NCI-H345 treated with DMSO at 0.1 percent for 48 hours (cell line): ENCODE measurements around the gene ARHGEF4.

ENCODE experiments used
- DNase-seq: peaks from one replicate; lab custom pipeline; 2025; ENCODE audit not compliant: unreplicated experiment; lab: John Stamatoyannopoulos, UW

Gene ARHGEF4

GRCh38 chr2:130834931-130835765 lies 1.6 kb upstream of the ARHGEF4 start:
- no peak for DNase-seq

GRCh38 chr2:130835766-130836015 lies 1.0 kb upstream of the ARHGEF4 start:
- no peak for DNase-seq

GRCh38 chr2:130837175-130837810 lies 579 bp downstream of the ARHGEF4 start:
- DNase-seq = no peak

DNA sequence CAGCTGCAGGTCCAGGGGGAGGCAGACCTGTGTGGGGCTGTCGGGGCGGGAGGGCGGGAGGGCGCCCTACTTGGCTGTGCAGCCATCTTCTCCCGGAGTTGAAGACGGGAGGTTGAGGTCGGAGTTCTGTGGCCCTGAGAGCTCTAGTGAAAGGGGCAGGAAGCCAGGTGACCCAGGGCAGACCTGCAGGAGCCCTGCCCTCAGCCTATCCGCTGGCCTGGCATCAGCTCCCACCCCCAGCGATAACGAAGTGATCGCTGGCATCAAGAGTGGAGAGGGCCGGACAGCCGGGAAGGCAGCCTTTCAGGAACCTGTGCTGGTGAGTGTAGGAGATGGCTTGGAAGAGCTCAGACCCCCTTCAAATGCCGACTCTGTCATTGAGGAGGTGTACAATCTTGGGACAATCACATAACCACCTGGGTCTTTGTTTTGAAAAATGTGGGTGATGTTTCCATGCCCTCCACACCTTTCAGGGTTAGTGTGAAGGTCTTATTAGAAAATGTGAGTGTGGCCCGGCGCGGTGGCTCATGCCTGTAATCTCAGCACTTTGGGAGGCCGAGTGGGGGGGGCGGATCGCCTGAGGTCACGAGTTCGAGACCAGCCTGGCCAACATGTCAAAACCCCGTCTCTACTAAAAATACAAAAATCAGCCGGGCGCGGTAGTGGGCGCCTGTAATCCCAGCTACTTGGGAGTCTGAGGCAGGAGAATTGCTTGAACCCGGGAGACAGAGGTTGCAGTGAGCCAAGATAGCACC lies 1.3 kb downstream of the ARHGEF4 start:
- no peak for DNase-seq

- no peak for DNase-seq
These were observed 2.5 kb downstream of the ARHGEF4 start for GRCh38 chr2:130839011-130839780.

GRCh38 chr2:130840506-130840905 lies 3.8 kb downstream of the ARHGEF4 start:
- DNase-seq = no peak

DNA sequence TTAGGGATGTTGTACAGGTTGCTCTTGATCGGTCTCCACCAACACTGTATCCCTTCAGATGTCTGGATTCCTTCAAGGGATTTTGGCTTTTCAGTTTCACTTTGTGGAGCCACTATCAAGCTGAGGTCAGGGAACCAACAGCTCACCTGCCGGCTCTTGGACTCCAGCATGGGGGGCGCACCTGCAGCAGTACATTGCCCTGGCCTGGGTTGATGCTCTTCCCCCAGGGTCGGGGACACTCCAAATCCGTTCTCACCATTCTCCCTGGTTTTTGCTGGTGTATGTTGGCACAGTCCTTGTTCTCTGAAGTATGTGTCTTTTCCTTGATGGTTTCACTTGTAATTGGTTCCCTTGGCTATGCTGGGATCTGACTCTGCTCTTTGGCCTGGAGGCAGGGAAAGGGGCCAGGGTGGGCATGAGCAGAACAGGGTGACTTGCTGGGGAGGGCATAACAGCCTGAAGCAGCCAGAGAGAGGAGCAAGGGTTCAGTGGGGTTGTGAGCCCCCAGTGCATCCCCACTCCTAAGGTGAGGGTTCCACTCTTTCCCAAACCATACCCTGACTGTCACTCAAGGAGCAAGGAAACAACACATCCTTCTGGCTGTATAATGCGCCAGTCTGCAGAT lies 5.1 kb downstream of the ARHGEF4 start:
- no peak for DNase-seq

- DNase-seq = no peak
These were observed 6.1 kb downstream of the ARHGEF4 start for GRCh38 chr2:130842770-130843169.

- DNase-seq = no peak
These were observed 6.7 kb downstream of the ARHGEF4 start for GRCh38 chr2:130843321-130843985.

DNA sequence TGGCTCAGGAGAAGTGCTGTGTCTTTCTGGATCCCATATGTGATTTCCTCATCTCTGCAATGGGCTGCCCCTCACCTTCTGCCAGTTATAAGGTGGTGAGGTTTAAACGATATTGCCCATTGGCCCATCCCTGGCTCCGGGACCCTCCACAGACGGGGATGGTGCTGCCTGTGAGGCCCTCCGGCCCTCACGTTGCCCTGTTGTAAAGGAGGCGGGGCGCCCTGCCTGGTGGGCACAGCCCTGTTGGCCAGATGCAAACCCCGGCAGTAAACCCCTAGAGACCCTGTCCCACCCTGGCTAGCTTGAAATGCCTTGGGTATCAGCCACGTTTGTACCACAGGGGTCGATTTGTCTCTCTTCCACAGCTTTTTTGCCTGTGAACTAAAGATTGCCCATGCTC lies 7.4 kb downstream of the ARHGEF4 start:
- no peak for DNase-seq

GRCh38 chr2:130845505-130846085 lies 8.9 kb downstream of the ARHGEF4 start:
- DNase-seq = no peak

- DNase-seq = no peak
These were observed 9.5 kb downstream of the ARHGEF4 start for GRCh38 chr2:130846233-130846632.

- no peak for DNase-seq
These were observed 10.1 kb downstream of the ARHGEF4 start for GRCh38 chr2:130846686-130847375.

- DNase-seq = no peak
These were observed 11.2 kb downstream of the ARHGEF4 start for GRCh38 chr2:130847776-130848525.

GRCh38 chr2:130848526-130849210 lies 12.0 kb downstream of the ARHGEF4 start:
- DNase-seq = no peak

DNA sequence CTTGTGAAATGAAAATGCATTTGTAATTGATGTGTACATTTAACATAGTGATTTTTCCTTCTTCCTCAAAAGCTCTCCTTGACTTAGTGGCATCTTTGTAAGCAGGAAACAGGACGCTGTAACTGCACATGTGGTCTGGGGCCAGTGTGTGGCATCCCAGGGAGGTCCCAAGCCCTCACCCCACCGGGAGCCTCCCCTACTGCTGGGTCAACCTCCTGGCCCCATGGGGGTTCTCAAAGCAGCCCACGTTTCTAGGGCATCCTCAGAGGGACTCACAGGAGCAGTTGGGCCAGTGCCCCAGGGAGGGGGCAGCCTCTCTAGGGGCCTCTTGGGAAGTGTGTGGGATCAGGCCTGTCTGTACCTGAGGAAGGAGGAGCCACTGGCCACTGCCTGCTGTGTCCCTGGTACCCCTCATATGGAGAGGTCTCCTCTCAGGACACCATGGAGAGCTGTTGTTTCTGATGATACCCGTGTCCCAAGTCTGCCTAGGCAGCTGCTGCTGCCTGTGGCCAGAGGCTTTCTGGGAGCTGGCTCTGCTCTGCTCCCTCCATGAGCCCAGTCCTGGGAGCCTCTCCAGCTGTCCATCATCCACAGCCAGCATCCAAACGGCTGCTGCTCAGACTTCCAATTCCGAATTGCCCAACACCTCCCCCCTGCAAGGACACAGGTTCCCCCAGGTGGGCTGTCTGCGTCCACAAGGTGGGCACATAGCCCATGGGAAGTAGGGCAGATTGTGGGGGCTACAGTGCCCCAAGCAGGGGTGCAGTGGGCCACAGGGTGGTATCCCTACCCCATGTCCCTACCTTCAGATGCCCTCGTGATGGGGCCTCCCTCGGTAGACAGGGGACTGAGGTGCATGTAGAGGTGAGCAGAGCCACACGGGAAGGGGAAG lies 13.4 kb downstream of the ARHGEF4 start:
- DNase-seq = no peak
